ENCODE measurements around the gene MACC1. TPM values are rescaled to one million over a fixed set of nuclear protein-coding genes. Genes with fewer than 3 reads are reported as not detected.

The MACC1 gene
- total RNA-seq, 2 experiments from 2014 or later, result 0.05 to 0.09 TPM

- ChIA-PET CTCF (no interaction called here), POLR2A (no interaction called here)
- Mint-ChIP-seq H3K27ac (no peak overlapping the region), H3K4me3 (no peak overlapping the region), H3K4me1 (peaks cover 3% of the 10 kb centered on the region), H3K9me3 (ENCODE audit: low read depth) (no peaks in the 10 kb centered on the region), H3K27me3 (no peaks in the 10 kb centered on the region), H3K36me3 (ENCODE audit: low read depth) (no peaks in the 10 kb centered on the region)
- ATAC-seq, result no peak
- intact Hi-C loops (cut with DNase I, micrococcal nuclease), result no loop called here
- DNase-seq, result no peak
Measured at GRCh38 chr7:20200971-20201370, 16.2 kb downstream of the MACC1 start.

GRCh38 chr7:20200361-20200760, 16.8 kb downstream of the MACC1 start:
- Mint-ChIP-seq H3K27me3 (no peaks in the 10 kb centered on the region), H3K27ac (no peak overlapping the region), H3K4me3 (no peak overlapping the region), H3K4me1 (peaks cover 3% of the 10 kb centered on the region), H3K36me3 (ENCODE audit: low read depth) (no peaks in the 10 kb centered on the region), H3K9me3 (ENCODE audit: low read depth) (no peaks in the 10 kb centered on the region)
- intact Hi-C loops (cut with DNase I, micrococcal nuclease), result no loop called here
- CTCF ChIA-PET, result no interaction called here
- ATAC-seq (no peak), DNase-seq (no peak)
- POLR2A ChIA-PET, result no interaction called here

GRCh38 chr7:20199015-20199737, 18.0 kb downstream of the MACC1 start:
- ATAC-seq (peak; percentile 64), DNase-seq (peak; percentile 20)
- H3K27ac Mint-ChIP-seq, result no peak overlapping the region
- intact Hi-C loops (cut with DNase I, micrococcal nuclease), result no loop called here
- ChIA-PET CTCF (interaction anchor here (1.4 to 1.6 kb wide), 2 partner anchors 216 to 456 kb away, joined by 3 to 4 read pairs; no protein-coding TSS in a partner anchor), POLR2A (no interaction called here)
- H3K4me3 Mint-ChIP-seq, result no peak overlapping the region
- H3K4me1 Mint-ChIP-seq, result peaks cover 3% of the 10 kb centered on the region
- no peaks in the 10 kb centered on the region for H3K27me3 Mint-ChIP-seq
- H3K9me3 Mint-ChIP-seq (ENCODE audit: low read depth), result no peaks in the 10 kb centered on the region
- no peaks in the 10 kb centered on the region for H3K36me3 Mint-ChIP-seq (ENCODE audit: low read depth)

DNA sequence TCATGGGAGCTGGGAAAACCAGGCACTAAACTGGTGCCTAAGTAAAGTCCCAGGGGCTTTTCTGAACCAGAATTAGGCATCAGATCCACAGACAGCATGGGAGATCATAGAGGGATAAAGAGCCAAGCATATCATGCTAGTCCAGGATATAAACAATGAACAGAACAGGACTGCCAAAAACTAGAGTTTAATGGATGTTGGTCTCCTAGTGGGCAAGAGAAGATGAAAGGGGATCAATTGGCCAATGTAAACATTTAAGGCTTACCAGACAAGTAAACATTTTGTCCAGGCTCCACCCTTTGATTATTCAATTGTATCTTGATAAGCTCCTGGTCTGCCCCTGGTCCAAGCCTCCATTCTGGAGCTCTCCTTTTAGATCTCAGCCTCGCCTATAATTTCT, 18.9 kb downstream of the MACC1 start:
- no peaks in the 10 kb centered on the region for H3K27me3 Mint-ChIP-seq
- H3K4me3 Mint-ChIP-seq, result no peak overlapping the region
- DNase-seq (no peak), ATAC-seq (no peak)
- no peak overlapping the region for H3K27ac Mint-ChIP-seq
- H3K36me3 Mint-ChIP-seq (ENCODE audit: low read depth), result no peaks in the 10 kb centered on the region
- no peaks in the 10 kb centered on the region for H3K9me3 Mint-ChIP-seq (ENCODE audit: low read depth)
- intact Hi-C loops (cut with DNase I, micrococcal nuclease), result no loop called here
- ChIA-PET CTCF (interaction anchor here (1.4 to 1.6 kb wide), 2 partner anchors 216 to 456 kb away, joined by 3 to 4 read pairs; no protein-coding TSS in a partner anchor), POLR2A (no interaction called here)
- H3K4me1 Mint-ChIP-seq, result peaks cover 3% of the 10 kb centered on the region

GRCh38 chr7:20197837-20198236, 19.3 kb downstream of the MACC1 start:
- ATAC-seq, result no peak
- H3K4me3 Mint-ChIP-seq, result no peak overlapping the region
- no peaks in the 10 kb centered on the region for H3K36me3 Mint-ChIP-seq (ENCODE audit: low read depth)
- POLR2A ChIA-PET, result no interaction called here
- no peaks in the 10 kb centered on the region for H3K9me3 Mint-ChIP-seq (ENCODE audit: low read depth)
- peaks cover 3% of the 10 kb centered on the region for H3K4me1 Mint-ChIP-seq
- no peak overlapping the region for H3K27ac Mint-ChIP-seq
- CTCF ChIA-PET, result interaction anchor here (1.4 to 1.6 kb wide), 2 partner anchors 215 to 455 kb away, joined by 3 to 4 read pairs; no protein-coding TSS in a partner anchor
- no peaks in the 10 kb centered on the region for H3K27me3 Mint-ChIP-seq
- no peak for DNase-seq
- intact Hi-C loops (cut with DNase I, micrococcal nuclease), result no loop called here

- ATAC-seq, result no peak
- Mint-ChIP-seq H3K4me1 (peaks cover 3% of the 10 kb centered on the region), H3K36me3 (ENCODE audit: low read depth) (no peaks in the 10 kb centered on the region), H3K9me3 (ENCODE audit: low read depth) (no peaks in the 10 kb centered on the region), H3K4me3 (no peak overlapping the region), H3K27ac (no peak overlapping the region), H3K27me3 (no peaks in the 10 kb centered on the region)
- intact Hi-C loops (cut with DNase I, micrococcal nuclease), result no loop called here
- CTCF ChIA-PET, result no interaction called here
- no peak for DNase-seq
- POLR2A ChIA-PET, result no interaction called here
Measured at GRCh38 chr7:20197125-20197748, 19.9 kb downstream of the MACC1 start.

DNA sequence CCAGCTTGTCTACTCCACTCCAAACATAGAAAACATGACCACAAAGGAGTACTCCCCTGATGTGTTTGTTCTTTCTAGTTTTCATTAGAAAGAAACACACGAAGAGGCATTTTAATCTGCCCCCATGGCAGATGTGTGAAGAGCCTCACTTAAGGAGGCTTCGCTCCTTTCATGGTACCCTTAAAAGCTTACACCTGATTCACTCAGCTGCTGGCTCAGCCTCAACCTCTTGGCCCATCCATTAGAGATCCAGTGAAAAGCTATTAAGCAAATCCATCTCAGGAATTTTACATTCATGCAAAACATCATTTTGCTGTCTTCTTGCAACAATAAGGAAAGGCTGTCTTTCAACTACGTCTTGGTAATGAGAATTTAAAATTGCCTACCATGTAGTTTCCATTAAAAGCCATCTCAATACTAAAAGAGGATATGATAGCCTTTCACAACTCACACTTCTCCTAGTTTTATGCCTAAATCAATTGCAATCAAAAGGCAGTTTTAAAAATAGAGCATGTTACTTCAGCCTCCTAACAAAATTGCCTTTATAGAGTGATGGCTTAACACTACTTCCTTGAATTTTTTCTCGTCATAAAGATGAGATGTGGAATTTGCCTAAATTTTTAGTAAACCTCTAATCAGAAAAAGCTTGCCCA, 22.7 kb downstream of the MACC1 start:
- no peak for ATAC-seq
- DNase-seq, result no peak
- no peak overlapping the region for H3K4me3 Mint-ChIP-seq
- POLR2A ChIA-PET, result no interaction called here
- CTCF ChIA-PET, result interaction anchor here (0.5 kb wide), 1 partner anchor 20 kb away, joined by 3 read pairs; no protein-coding TSS in a partner anchor
- no peak overlapping the region for H3K27ac Mint-ChIP-seq
- H3K36me3 Mint-ChIP-seq (ENCODE audit: low read depth), result no peaks in the 10 kb centered on the region
- intact Hi-C loops (cut with DNase I, micrococcal nuclease), result no loop called here
- H3K27me3 Mint-ChIP-seq, result no peaks in the 10 kb centered on the region
- peaks cover 2% of the 10 kb centered on the region for H3K4me1 Mint-ChIP-seq
- peaks cover 1% of the 10 kb centered on the region for H3K9me3 Mint-ChIP-seq (ENCODE audit: low read depth)

- no peak overlapping the region for H3K4me3 Mint-ChIP-seq
- DNase-seq (no peak), ATAC-seq (no peak)
- POLR2A ChIA-PET, result no interaction called here
- H3K27me3 Mint-ChIP-seq, result no peaks in the 10 kb centered on the region
- no peaks in the 10 kb centered on the region for H3K36me3 Mint-ChIP-seq (ENCODE audit: low read depth)
- H3K9me3 Mint-ChIP-seq (ENCODE audit: low read depth), result peaks cover 2% of the 10 kb centered on the region
- CTCF ChIA-PET, result interaction anchor here (0.9 to 1.3 kb wide), 2 partner anchors 41 to 481 kb away, joined by 3 read pairs; no protein-coding TSS in a partner anchor
- no peak overlapping the region for H3K27ac Mint-ChIP-seq
- intact Hi-C loops (cut with DNase I, micrococcal nuclease), result no loop called here
- H3K4me1 Mint-ChIP-seq, result no peaks in the 10 kb centered on the region
Measured at GRCh38 chr7:20193873-20194272, 23.3 kb downstream of the MACC1 start.

- ChIA-PET CTCF (interaction anchor here (0.9 to 1.3 kb wide), 2 partner anchors 42 to 480 kb away, joined by 3 read pairs; no protein-coding TSS in a partner anchor), POLR2A (no interaction called here)
- Mint-ChIP-seq H3K27me3 (no peaks in the 10 kb centered on the region), H3K4me1 (no peaks in the 10 kb centered on the region), H3K4me3 (no peak overlapping the region), H3K36me3 (ENCODE audit: low read depth) (no peaks in the 10 kb centered on the region), H3K9me3 (ENCODE audit: low read depth) (peaks cover 2% of the 10 kb centered on the region), H3K27ac (no peak overlapping the region)
- ATAC-seq, result no peak
- intact Hi-C loops (cut with DNase I, micrococcal nuclease), result no loop called here
- DNase-seq, result no peak
Measured at GRCh38 chr7:20193242-20193777, 23.9 kb downstream of the MACC1 start.

- no peak for DNase-seq
- no peak overlapping the region for H3K4me3 Mint-ChIP-seq
- POLR2A ChIA-PET, result no interaction called here
- no peak for ATAC-seq
- H3K4me1 Mint-ChIP-seq, result no peaks in the 10 kb centered on the region
- CTCF ChIA-PET, result no interaction called here
- H3K9me3 Mint-ChIP-seq (ENCODE audit: low read depth), result peaks cover 4% of the 10 kb centered on the region
- no peaks in the 10 kb centered on the region for H3K36me3 Mint-ChIP-seq (ENCODE audit: low read depth)
- intact Hi-C loops (cut with DNase I, micrococcal nuclease), result no loop called here
- H3K27ac Mint-ChIP-seq, result no peak overlapping the region
- H3K27me3 Mint-ChIP-seq, result no peaks in the 10 kb centered on the region
Measured at GRCh38 chr7:20191391-20191869, 25.8 kb downstream of the MACC1 start.

DNA sequence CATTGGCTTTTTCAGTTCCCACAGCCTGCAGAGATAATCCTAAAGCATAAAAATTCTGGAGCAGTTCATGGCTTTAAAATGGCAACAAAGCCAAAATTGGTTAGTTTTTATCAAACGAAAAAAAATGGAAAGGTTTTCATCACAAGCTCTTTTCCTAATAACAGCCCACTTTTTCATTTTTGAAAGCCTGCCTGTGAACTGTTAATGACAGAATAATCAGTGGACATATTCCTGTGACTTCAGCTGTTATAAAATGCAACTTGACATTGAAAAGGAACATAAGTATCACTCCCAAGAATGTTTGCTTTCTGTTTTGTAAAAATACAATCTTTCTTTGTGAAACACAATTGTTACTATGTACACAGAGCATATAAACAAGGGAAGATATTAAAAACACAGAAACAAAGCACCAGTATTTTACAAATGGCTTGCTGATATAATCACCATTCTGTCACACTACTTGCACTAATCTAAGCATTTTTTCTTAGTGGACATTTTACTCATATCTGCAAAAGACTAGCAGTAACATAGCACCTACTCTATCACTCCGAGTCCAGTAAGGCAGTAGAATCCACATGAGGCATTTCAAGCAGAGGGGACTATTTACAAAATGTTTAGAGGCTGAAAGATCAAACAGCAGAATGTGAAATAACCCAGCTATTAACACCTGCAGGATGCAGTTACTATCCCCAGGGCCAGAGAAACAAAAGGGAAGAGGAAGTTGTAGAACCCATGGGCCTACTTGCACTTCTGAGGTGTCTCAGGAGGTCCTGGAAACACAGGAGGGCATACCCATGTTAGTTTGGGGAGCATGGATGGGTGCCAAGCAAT, 26.4 kb downstream of the MACC1 start:
- no peak overlapping the region for H3K4me3 Mint-ChIP-seq
- ChIA-PET CTCF (no interaction called here), POLR2A (no interaction called here)
- H3K27ac Mint-ChIP-seq, result no peak overlapping the region
- no peaks in the 10 kb centered on the region for H3K4me1 Mint-ChIP-seq
- H3K9me3 Mint-ChIP-seq (ENCODE audit: low read depth), result peaks cover 4% of the 10 kb centered on the region
- intact Hi-C loops (cut with DNase I, micrococcal nuclease), result no loop called here
- no peaks in the 10 kb centered on the region for H3K36me3 Mint-ChIP-seq (ENCODE audit: low read depth)
- DNase-seq, result no peak
- H3K27me3 Mint-ChIP-seq, result no peaks in the 10 kb centered on the region
- no peak for ATAC-seq
